A549 (cell line): ENCODE measurements around the gene SYCP1. TPM values are rescaled to one million over a fixed set of nuclear protein-coding genes. Genes with fewer than 3 reads are reported as not detected.

Experiments
- ATAC-seq, 2 experiments: fragments of 200-7000 bp in 1 of 2; fragments of >200 bp in 1 of 2; cut with Nextera tagmentation in 1 of 2; cut with Tn5 transposase in 1 of 2; 3 replicates each; pipeline versions ENCODE4 v1.8.0 to v1.9.1; 2018 to 2020; ENCODE audit warnings: mild to moderate bottlenecking in 1 of 2, moderate library complexity in 1 of 2
- CTCF ChIA-PET: fragments of 300-600 bp; sonication (Branson Sonifier 250); formaldehyde crosslinking; extraction: SDS; loops from one replicate; lab custom pipeline; 2021; ENCODE audit warnings: antibody characterized with exemption, inconsistent platforms; lab: Yijun Ruan, JAX
- POLR2A ChIA-PET: fragments of 350-600 bp; formaldehyde crosslinking; extraction: SDS; loops from one replicate; lab custom pipeline; 2021; ENCODE audit warnings: antibody characterized with exemption, inconsistent platforms; lab: Yijun Ruan, JAX
- DNase-seq, 2 experiments: peaks; one replicate each; pipeline versions ENCODE4 v3.0.0 to v3.0.0-alpha.2; 2011 to 2016; ENCODE audit warnings: low read depth in 1 of 2, low spot score in 1 of 2
- FAIRE-seq: peaks from 2 replicates; lab custom pipeline; 2011; peaks lifted over from hg19 to GRCh38; lab: Jason Lieb, UNC
- H3K27ac ChIP-seq, 2 experiments: fragments of >200 bp; sonication (Bioruptor Twin); formaldehyde crosslinking; 3 replicates each; pipeline ENCODE4 v1.5.1; 2016 to 2017
- H3K4me1 ChIP-seq: fragments of >200 bp; sonication (Bioruptor Twin); formaldehyde crosslinking; 3 replicates; pipeline ENCODE4 v1.6.1; 2016
- H3K4me2 ChIP-seq: fragments of >200 bp; sonication (Bioruptor Twin); formaldehyde crosslinking; 3 replicates; pipeline ENCODE4 v1.6.1; 2016
- H3K4me3 ChIP-seq: fragments of >200 bp; sonication (Bioruptor Twin); formaldehyde crosslinking; 3 replicates; pipeline ENCODE4 v1.5.1; 2016
- H3K9me3 ChIP-seq: fragments of >200 bp; sonication (Bioruptor Twin); formaldehyde crosslinking; 3 replicates; pipeline ENCODE4 v1.6.1; 2016
- BHLHE40 ChIP-seq: IDR thresholded peaks from 2 replicates; pipeline ENCODE4 v1.6.1; 2012; ENCODE audit warnings: low read depth, low read length, inconsistent platforms
- CBX2 ChIP-seq: fragments of 200-600 bp; sonication (generic); IDR thresholded peaks from 2 replicates; pipeline ENCODE4 v1.6.1; 2016; ENCODE audit warnings: low read depth, mild to moderate bottlenecking, borderline replicate concordance
- CBX8 ChIP-seq: fragments of 200-600 bp; sonication (generic); IDR thresholded peaks from 2 replicates; pipeline ENCODE4 v1.6.1; 2016
- CEBPB ChIP-seq, 2 experiments: fragments of >200 bp in 1 of 2; sonication (Bioruptor Twin) in 1 of 2; formaldehyde crosslinking in 1 of 2; IDR thresholded peaks; 2 replicates each; pipeline ENCODE4 v1.6.1; 2012 to 2016
- CHD2 ChIP-seq: fragments of 150-350 bp; IDR thresholded peaks from 2 replicates; pipeline ENCODE4 v1.6.1; 2014; ENCODE audit warnings: low read length; ENCODE audit not compliant: partially characterized antibody
- CHD4 ChIP-seq: fragments of 200-600 bp; sonication (generic); IDR thresholded peaks from 2 replicates; pipeline ENCODE4 v1.6.1; 2016; ENCODE audit warnings: antibody characterized with exemption, mild to moderate bottlenecking, borderline replicate concordance
- EHF ChIP-seq: fragments of 250-450 bp; sonication (Bioruptor Pico); IDR thresholded peaks from 2 replicates; pipeline ENCODE4 v1.5.0; 2020; ENCODE audit warnings: mild to moderate bottlenecking
- EP300 ChIP-seq, 2 experiments: fragments of >200 bp; sonication (Bioruptor Twin); formaldehyde crosslinking; IDR thresholded peaks; 2 replicates in 1 of 2; 3 replicates in 1 of 2; pipeline ENCODE4 v1.6.1; 2016 to 2017
- FOSL2 ChIP-seq, 2 experiments: fragments of 450-650 bp in 1 of 2; fragments of >200 bp in 1 of 2; sonication (Bioruptor Twin) in 1 of 2; formaldehyde crosslinking; IDR thresholded peaks; 2 replicates each; pipeline versions ENCODE4 v1.5.0 to v1.6.1; 2016 to 2020; ENCODE audit warnings: mild to moderate bottlenecking in 1 of 2, moderate library complexity in 1 of 2
- FOXS1 ChIP-seq: fragments of 250-450 bp; sonication (Bioruptor Pico); IDR thresholded peaks from 2 replicates; pipeline ENCODE4 v1.5.0; 2020; ENCODE audit warnings: mild to moderate bottlenecking, moderate library complexity
- HDAC2 ChIP-seq: fragments of 200-600 bp; sonication (generic); IDR thresholded peaks from 2 replicates; pipeline ENCODE4 v1.6.1; 2016
- HES2 ChIP-seq: fragments of >200 bp; sonication (Bioruptor Twin); formaldehyde crosslinking; IDR thresholded peaks from 2 replicates; pipeline ENCODE4 v1.6.1; 2016
- HEYL ChIP-seq: fragments of 250-450 bp; sonication (Bioruptor Pico); IDR thresholded peaks from 2 replicates; pipeline ENCODE4 v1.8.0; 2021; ENCODE audit warnings: mild to moderate bottlenecking, moderate library complexity
- HOXA7 ChIP-seq: fragments of 250-450 bp; sonication (Bioruptor Pico); IDR thresholded peaks from 2 replicates; pipeline ENCODE4 v1.5.0; 2020; ENCODE audit warnings: mild to moderate bottlenecking, moderate library complexity
- HOXB13 ChIP-seq: fragments of 250-450 bp; sonication (Bioruptor Pico); IDR thresholded peaks from 2 replicates; pipeline ENCODE4 v1.5.0; 2020; ENCODE audit warnings: low read depth, mild to moderate bottlenecking, moderate library complexity
- HOXB5 ChIP-seq: fragments of 250-450 bp; sonication (Bioruptor Pico); IDR thresholded peaks from 2 replicates; pipeline ENCODE4 v1.5.0; 2020; ENCODE audit warnings: mild to moderate bottlenecking, moderate library complexity
- MAX ChIP-seq: IDR thresholded peaks from 2 replicates; pipeline ENCODE4 v1.6.1; 2012
- NPAS2 ChIP-seq: fragments of 250-450 bp; sonication (Bioruptor Pico); IDR thresholded peaks from 2 replicates; pipeline ENCODE4 v1.8.0; 2022; ENCODE audit warnings: mild to moderate bottlenecking, moderate library complexity, borderline replicate concordance
- POLR2A ChIP-seq: IDR thresholded peaks from 2 replicates; pipeline ENCODE4 v1.6.1; 2012; ENCODE audit warnings: mild to moderate bottlenecking, low read length
- RAD21 ChIP-seq, 2 experiments: fragments of >200 bp in 1 of 2; sonication (Bioruptor Twin) in 1 of 2; formaldehyde crosslinking in 1 of 2; IDR thresholded peaks in 1 of 2; conservative IDR thresholded peaks in 1 of 2; 2 replicates in 1 of 2; 3 replicates in 1 of 2; pipeline ENCODE4 v1.6.1; 2012 to 2018; ENCODE audit warnings: inconsistent platforms in 1 of 2
- RARB ChIP-seq: fragments of 250-450 bp; sonication (Bioruptor Pico); IDR thresholded peaks from 2 replicates; pipeline ENCODE4 v1.8.0; 2021; ENCODE audit warnings: mild to moderate bottlenecking, moderate library complexity
- RNF2 ChIP-seq: fragments of 200-600 bp; sonication (generic); IDR thresholded peaks from 2 replicates; pipeline ENCODE4 v1.6.1; 2016; ENCODE audit warnings: low read depth, mild to moderate bottlenecking, antibody characterized with exemption, moderate library complexity, borderline replicate concordance
- SMC3 ChIP-seq: fragments of >200 bp; sonication (Bioruptor Twin); formaldehyde crosslinking; IDR thresholded peaks from 3 replicates; pipeline ENCODE4 v1.6.1; 2018; ENCODE audit warnings: inconsistent platforms
- SREBF2 ChIP-seq: fragments of 450-650 bp; IDR thresholded peaks from 2 replicates; pipeline ENCODE4 v1.6.1; 2014; ENCODE audit warnings: mild to moderate bottlenecking, moderate library complexity
- ZNF302 ChIP-seq: fragments of 250-450 bp; sonication (Bioruptor Pico); IDR thresholded peaks from 2 replicates; pipeline ENCODE4 v1.9.0; 2021; ENCODE audit warnings: inconsistent platforms, mild to moderate bottlenecking, moderate library complexity
- ZSCAN20 ChIP-seq: fragments of 250-450 bp; sonication (Bioruptor Pico); IDR thresholded peaks from 2 replicates; pipeline ENCODE4 v1.8.0; 2022; ENCODE audit warnings: mild to moderate bottlenecking, moderate library complexity
- WGBS: methylation state at CpG from one replicate; pipeline ENCODE4 v1.1.6; 2017; ENCODE audit errors: missing lambda C conversion rate; 5-methylcytosine and 5-hydroxymethylcytosine counted together
- polyA plus RNA-seq, 4 experiments: library from polyadenylated mRNA; depleted of rRNA in 3 of 4; stranded (reverse); fragments of >200 nt; fragmentation: RNase III in 1 of 4; extraction: RNeasy Plus Mini Kit Qiagen cat#74134 plus additional on column Dnase treatment in 1 of 4; gene quantifications; 2 replicates in 3 of 4; 3 replicates in 1 of 4; pipeline ENCODE4 v1.2.3, GENCODE V29; 2011 to 2017
- TF ChIP-seq, protein P1 (sequence below): fragments of 250-450 bp; sonication (Bioruptor Pico); IDR thresholded peaks from 2 replicates; pipeline ENCODE4 v1.5.0; 2020; ENCODE audit warnings: low read depth, mild to moderate bottlenecking, moderate library complexity
- TF ChIP-seq, protein P2 (sequence below): fragments of >200 bp; sonication (Bioruptor Twin); formaldehyde crosslinking; IDR thresholded peaks from 3 replicates; pipeline ENCODE4 v1.6.1; 2016
- TF ChIP-seq, protein P3 (sequence below): fragments of 150-350 bp; IDR thresholded peaks from 2 replicates; pipeline ENCODE4 v1.6.1; 2014; ENCODE audit warnings: low read depth, mild to moderate bottlenecking, low read length
- TF ChIP-seq, protein P4 (sequence below): fragments of 450-650 bp; IDR thresholded peaks from 2 replicates; pipeline ENCODE4 v1.6.1; 2014; ENCODE audit warnings: antibody characterized with exemption

The SYCP1 gene
- polyA plus RNA-seq, 2 of the 4 experiments (the other 2 are of a cell fraction), result not detected

GRCh38 chr1:114901814-114902213 lies 47.2 kb downstream of the SYCP1 start:
- Histone ChIP-seq H3K27ac (no peak overlapping the region), H3K4me1 (no peaks in the 10 kb centered on the region), H3K4me2 (no peak overlapping the region), H3K4me3 (no peak overlapping the region)
- ATAC-seq (no peak), FAIRE-seq (no peak)
- CTCF ChIA-PET, result no interaction called here
- POLR2A ChIA-PET, result no interaction called here
- TF ChIP-seq, protein P1, sequence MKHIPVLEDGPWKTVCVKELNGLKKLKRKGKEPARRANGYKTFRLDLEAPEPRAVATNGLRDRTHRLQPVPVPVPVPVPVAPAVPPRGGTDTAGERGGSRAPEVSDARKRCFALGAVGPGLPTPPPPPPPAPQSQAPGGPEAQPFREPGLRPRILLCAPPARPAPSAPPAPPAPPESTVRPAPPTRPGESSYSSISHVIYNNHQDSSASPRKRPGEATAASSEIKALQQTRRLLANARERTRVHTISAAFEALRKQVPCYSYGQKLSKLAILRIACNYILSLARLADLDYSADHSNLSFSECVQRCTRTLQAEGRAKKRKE (CRISPR knock-in tag), result no peak
- no peak for TF ChIP-seq ZNF302 (CRISPR knock-in tag)
- TF ChIP-seq FOXS1 (CRISPR knock-in tag), result no peak
- no peak for TF ChIP-seq ZSCAN20 (CRISPR knock-in tag)
- no peak for TF ChIP-seq CBX2
- TF ChIP-seq HES2, result no peak
- no peak for TF ChIP-seq SMC3
- no peak for TF ChIP-seq SREBF2
- no peak for TF ChIP-seq HEYL
- TF ChIP-seq EHF (CRISPR knock-in tag), result no peak
- TF ChIP-seq EP300 (IDR thresholded peaks at IDR 0.05), result no peak
- TF ChIP-seq POLR2A, result no peak
- TF ChIP-seq CHD2, result no peak
- no peak for TF ChIP-seq CEBPB (IDR thresholded peaks at IDR 0.05)
- no peak for TF ChIP-seq RARB (CRISPR knock-in tag)
- TF ChIP-seq FOSL2 (IDR thresholded peaks at IDR 0.05), result no peak
- TF ChIP-seq FOSL2 (CRISPR knock-in tag; IDR thresholded peaks at IDR 0.05), result no peak
- TF ChIP-seq HOXA7, result no peak
- TF ChIP-seq HOXB5 (CRISPR knock-in tag), result no peak
- TF ChIP-seq BHLHE40, result no peak
- TF ChIP-seq, protein P2, sequence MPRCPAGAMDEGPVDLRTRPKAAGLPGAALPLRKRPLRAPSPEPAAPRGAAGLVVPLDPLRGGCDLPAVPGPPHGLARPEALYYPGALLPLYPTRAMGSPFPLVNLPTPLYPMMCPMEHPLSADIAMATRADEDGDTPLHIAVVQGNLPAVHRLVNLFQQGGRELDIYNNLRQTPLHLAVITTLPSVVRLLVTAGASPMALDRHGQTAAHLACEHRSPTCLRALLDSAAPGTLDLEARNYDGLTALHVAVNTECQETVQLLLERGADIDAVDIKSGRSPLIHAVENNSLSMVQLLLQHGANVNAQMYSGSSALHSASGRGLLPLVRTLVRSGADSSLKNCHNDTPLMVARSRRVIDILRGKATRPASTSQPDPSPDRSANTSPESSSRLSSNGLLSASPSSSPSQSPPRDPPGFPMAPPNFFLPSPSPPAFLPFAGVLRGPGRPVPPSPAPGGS, result no peak
- TF ChIP-seq, all 56 proteins: peak for 0
- WGBS, result 65% methylated on average over 9 of the region's 9 CpGs
- DNase-seq, result no peak
- H3K9me3 ChIP-seq, result no peaks in the 10 kb centered on the region

DNA sequence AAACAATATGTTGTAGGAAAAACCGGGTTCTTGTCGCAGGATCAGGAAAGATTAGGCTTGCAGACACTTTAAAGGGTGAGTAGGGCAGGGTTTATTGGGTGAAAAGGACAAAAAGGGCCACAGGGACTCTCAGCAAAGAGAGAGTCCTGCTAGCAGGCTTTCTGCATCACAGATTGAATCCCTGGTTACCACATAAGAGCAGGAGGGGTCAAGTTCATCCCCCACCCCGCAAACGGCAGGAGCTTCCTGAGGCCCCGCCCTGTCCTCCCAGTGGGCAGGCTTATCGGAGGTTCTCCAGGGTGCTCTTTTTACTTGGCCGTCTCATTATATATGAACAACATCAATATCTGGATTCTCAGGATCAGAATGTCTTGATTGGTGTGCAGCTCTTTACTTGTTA lies 47.7 kb downstream of the SYCP1 start:
- H3K4me1 ChIP-seq, result no peaks in the 10 kb centered on the region
- no peak overlapping the region for H3K27ac ChIP-seq
- FAIRE-seq (no peak), ATAC-seq (no peak)
- 35% methylated on average over 7 of the region's 7 CpGs for WGBS
- no peak overlapping the region for H3K4me3 ChIP-seq
- CTCF ChIA-PET, result no interaction called here
- TF ChIP-seq HDAC2 (no peak), POLR2A (no peak), ZSCAN20 (CRISPR knock-in tag) (no peak), NPAS2 (CRISPR knock-in tag) (no peak), HOXA7 (no peak), RARB (CRISPR knock-in tag) (no peak)
- TF ChIP-seq, protein P3, sequence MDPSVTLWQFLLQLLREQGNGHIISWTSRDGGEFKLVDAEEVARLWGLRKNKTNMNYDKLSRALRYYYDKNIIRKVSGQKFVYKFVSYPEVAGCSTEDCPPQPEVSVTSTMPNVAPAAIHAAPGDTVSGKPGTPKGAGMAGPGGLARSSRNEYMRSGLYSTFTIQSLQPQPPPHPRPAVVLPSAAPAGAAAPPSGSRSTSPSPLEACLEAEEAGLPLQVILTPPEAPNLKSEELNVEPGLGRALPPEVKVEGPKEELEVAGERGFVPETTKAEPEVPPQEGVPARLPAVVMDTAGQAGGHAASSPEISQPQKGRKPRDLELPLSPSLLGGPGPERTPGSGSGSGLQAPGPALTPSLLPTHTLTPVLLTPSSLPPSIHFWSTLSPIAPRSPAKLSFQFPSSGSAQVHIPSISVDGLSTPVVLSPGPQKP, result no peak
- TF ChIP-seq, all 56 proteins: peak for 0
- no peaks in the 10 kb centered on the region for H3K9me3 ChIP-seq
- H3K4me2 ChIP-seq, result no peak overlapping the region
- DNase-seq, result no peak
- POLR2A ChIA-PET, result no interaction called here

DNA sequence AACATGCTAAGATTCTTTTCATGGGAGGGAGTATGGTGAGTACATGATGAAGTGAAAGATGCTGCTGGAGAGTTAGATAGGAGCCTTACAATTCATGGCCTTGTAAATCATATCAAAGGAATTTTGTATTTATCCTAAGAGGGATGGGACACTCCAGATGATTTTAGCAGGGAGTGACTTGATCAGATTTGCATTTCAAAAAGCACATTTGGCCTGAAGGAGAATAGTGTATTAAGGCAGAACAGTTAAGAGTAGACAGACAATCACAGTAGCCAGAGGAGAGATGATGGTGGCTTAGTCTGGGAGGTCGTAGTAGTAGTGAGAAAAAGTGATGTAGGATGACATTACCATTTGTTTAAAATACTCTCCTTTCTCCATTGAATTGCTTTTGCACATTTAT lies 48.8 kb downstream of the SYCP1 start:
- no peak for ATAC-seq
- no peak overlapping the region for H3K27ac ChIP-seq
- no peaks in the 10 kb centered on the region for H3K9me3 ChIP-seq
- ChIA-PET CTCF (no interaction called here), POLR2A (no interaction called here)
- DNase-seq, result no peak
- 8% methylated on average over 1 of the region's 1 CpG for WGBS
- H3K4me1 ChIP-seq, result no peaks in the 10 kb centered on the region
- FAIRE-seq, result no peak
- H3K4me2 ChIP-seq, result no peak overlapping the region
- H3K4me3 ChIP-seq, result no peak overlapping the region
- TF ChIP-seq, protein P3, result no peak
- TF ChIP-seq RAD21 (conservative IDR thresholded peaks at IDR 0.05 in 1 of 2, IDR thresholded peaks at IDR 0.05 in 1 of 2) (no peak), CHD4 (no peak), MAX (no peak), HOXB5 (CRISPR knock-in tag) (no peak), SMC3 (no peak), HOXB13 (CRISPR knock-in tag) (no peak), RNF2 (no peak), NPAS2 (CRISPR knock-in tag) (no peak), CBX8 (no peak)
- TF ChIP-seq, protein P4, sequence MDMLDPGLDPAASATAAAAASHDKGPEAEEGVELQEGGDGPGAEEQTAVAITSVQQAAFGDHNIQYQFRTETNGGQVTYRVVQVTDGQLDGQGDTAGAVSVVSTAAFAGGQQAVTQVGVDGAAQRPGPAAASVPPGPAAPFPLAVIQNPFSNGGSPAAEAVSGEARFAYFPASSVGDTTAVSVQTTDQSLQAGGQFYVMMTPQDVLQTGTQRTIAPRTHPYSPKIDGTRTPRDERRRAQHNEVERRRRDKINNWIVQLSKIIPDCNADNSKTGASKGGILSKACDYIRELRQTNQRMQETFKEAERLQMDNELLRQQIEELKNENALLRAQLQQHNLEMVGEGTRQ, result no peak
